Measurements from ENCODE around the gene TNFAIP1. TPM values are rescaled to one million over a fixed set of nuclear protein-coding genes. Genes with fewer than 3 reads are reported as not detected.

Gene TNFAIP1
- polyA plus RNA-seq = 9.6 and 14.1 TPM in 2 replicates

GRCh38 chr17:28335201-28335958 lies at the start of gene TNFAIP1, which contains the start of gene IFT20:
Gene TNFAIP1 (plus strand): TSS chr17:28335761. CDS start chr17:28339522, 3,761 bp downstream.
Gene IFT20 (minus strand): TSS chr17:28335472. CDS start chr17:28331985, 3,487 bp downstream.

GRCh38 chr17:28318759-28319597 lies 16.6 kb upstream of the TNFAIP1 start, which contains the start of gene TMEM97:
Gene TMEM97 (plus strand): TSS chr17:28319200. CDS start chr17:28319240, 40 bp downstream.

GRCh38 chr17:28357061-28357900 lies 21.7 kb downstream of the TNFAIP1 start, which contains the start of gene POLDIP2:
Gene POLDIP2 (minus strand): TSS chr17:28357527. CDS start chr17:28357448, 79 bp downstream.

GRCh38 chr17:28364665-28365363 lies 29.3 kb downstream of the TNFAIP1 start, which contains the start of gene SEBOX:
Gene SEBOX (minus strand): TSS chr17:28365199. CDS start chr17:28365151, 48 bp downstream.

GRCh38 chr17:28370035-28370743 lies 34.6 kb downstream of the TNFAIP1 start, which contains the start of gene VTN:
Gene VTN (minus strand): TSS chr17:28370307. CDS start chr17:28370203, 104 bp downstream.

GRCh38 chr17:28371245-28372202 lies 36.0 kb downstream of the TNFAIP1 start, which contains the start of gene SARM1:
Gene SARM1 (plus strand): TSS chr17:28371694. CDS start chr17:28372033, 339 bp downstream.

Other genes with a start within 250 kb of the TNFAIP1 start
- 27.8 and 29.2 TPM in 2 replicates for gene TMEM97, start 16.6 kb upstream of the TNFAIP1 start, polyA plus RNA-seq
- 58.0 and 84.5 TPM in 2 replicates for gene IFT20, start 289 bp upstream of the TNFAIP1 start, polyA plus RNA-seq
- 15.2 and 17.8 TPM in 2 replicates for gene POLDIP2, start 21.8 kb downstream of the TNFAIP1 start, polyA plus RNA-seq
- gene SEBOX, start 29.4 kb downstream of the TNFAIP1 start, polyA plus RNA-seq = not detected in 2 replicates
- gene VTN, start 34.5 kb downstream of the TNFAIP1 start, polyA plus RNA-seq = not detected in 2 replicates
- gene SARM1, start 35.9 kb downstream of the TNFAIP1 start, polyA plus RNA-seq = 0.22 and 3.2 TPM in 2 replicates
- 6.7 and 17.2 TPM in 2 replicates for gene SLC46A1, start 70.5 kb downstream of the TNFAIP1 start, polyA plus RNA-seq
- gene SLC13A2, start 137.9 kb downstream of the TNFAIP1 start, polyA plus RNA-seq = not detected in 2 replicates
- gene FOXN1, start 170.6 kb downstream of the TNFAIP1 start, polyA plus RNA-seq = not detected in 2 replicates
- gene UNC119, start 216.9 kb downstream of the TNFAIP1 start, polyA plus RNA-seq = 12.3 and 30.0 TPM in 2 replicates
- gene PIGS, start 235.8 kb downstream of the TNFAIP1 start, polyA plus RNA-seq = 60.9 and 88.9 TPM in 2 replicates
- 19,909 and 22,599 TPM in 2 replicates for gene ALDOC, start 241.1 kb downstream of the TNFAIP1 start, polyA plus RNA-seq